Activated CD8-positive, alpha-beta T cell treated with anti-CD3 and anti-CD28 coated beads for 36 hours (primary cell): ENCODE results near the gene SYNPR. TPM values are rescaled to one million over a fixed set of nuclear protein-coding genes. Genes with fewer than 3 reads are reported as not detected.

Experiments used
- ATAC-seq: fragments of 200-7000 bp; cut with Tn5 transposase; one replicate; pipeline ENCODE4 v1.10.0; 2021; ENCODE audit warnings: mild to moderate bottlenecking, moderate library complexity
- CTCF ChIA-PET: fragments of 350-600 bp; sonication (Branson Sonifier 250); formaldehyde crosslinking; loops from one replicate; lab custom pipeline; 2021; ENCODE audit warnings: antibody characterized with exemption; lab: Charles Lee
- POLR2A ChIA-PET: fragments of 350-600 bp; sonication (Branson Sonifier 250); formaldehyde crosslinking; loops from one replicate; lab custom pipeline; 2021; ENCODE audit warnings: antibody characterized with exemption; lab: Charles Lee
- DNase-seq: peaks from one replicate; pipeline ENCODE4 v3.0.0-alpha.2; 2020
- H3K27ac Mint-ChIP-seq: one replicate; pipeline ENCODE4 v1.8.0; 2021; ENCODE audit warnings: mild to moderate bottlenecking, mixed read lengths
- H3K27me3 Mint-ChIP-seq: one replicate; pipeline ENCODE4 v1.8.0; 2021; ENCODE audit warnings: mixed read lengths
- H3K36me3 Mint-ChIP-seq: one replicate; pipeline ENCODE4 v1.8.0; 2021; ENCODE audit warnings: low read depth, mixed read lengths
- H3K4me1 Mint-ChIP-seq: one replicate; pipeline ENCODE4 v1.8.0; 2021; ENCODE audit warnings: low read depth, mixed read lengths
- H3K4me3 Mint-ChIP-seq: one replicate; pipeline ENCODE4 v1.8.0; 2021; ENCODE audit warnings: mild to moderate bottlenecking, moderate library complexity, mixed read lengths
- H3K9me3 Mint-ChIP-seq: one replicate; pipeline ENCODE4 v1.8.0; 2021; ENCODE audit warnings: mixed read lengths
- CTCF ChIP-seq: fragments of 200-600 bp; IDR thresholded peaks from one replicate; pipeline ENCODE4 v1.8.0; 2022; ENCODE audit warnings: antibody characterized with exemption, mild to moderate bottlenecking
- intact Hi-C: fragments of 100-400 bp; cut with micrococcal nuclease; formaldehyde crosslinking; loops from one replicate; pipeline ENCODE4 v1.10.0; 2022
- total RNA-seq, 2 experiments: library from RNA; stranded (reverse); gene quantifications; one replicate each; pipeline ENCODE4 v1.2.3, GENCODE V29; 2021

Gene SYNPR
- total RNA-seq, 2 experiments from 2014 or later: not detected

GRCh38 chr3:63500196-63500595, 222.1 kb downstream of the SYNPR start:
- Mint-ChIP-seq H3K27ac (no peak overlapping the region), H3K4me3 (no peak overlapping the region), H3K27me3 (peaks cover 2% of the 10 kb centered on the region), H3K4me1 (no peaks in the 10 kb centered on the region), H3K36me3 (no peaks in the 10 kb centered on the region), H3K9me3 (no peaks in the 10 kb centered on the region)
- ATAC-seq (no peak), DNase-seq (no peak)
- CTCF ChIA-PET: no interaction called here
- intact Hi-C loops: no loop called here
- POLR2A ChIA-PET: no interaction called here
- TF ChIP-seq CTCF: no peak

- POLR2A ChIA-PET: no interaction called here
- peaks cover 1% of the 10 kb centered on the region for H3K27me3 Mint-ChIP-seq
- no peaks in the 10 kb centered on the region for H3K9me3 Mint-ChIP-seq
- no peaks in the 10 kb centered on the region for H3K4me1 Mint-ChIP-seq
- H3K27ac Mint-ChIP-seq: no peak overlapping the region
- no peak for TF ChIP-seq CTCF
- no peaks in the 10 kb centered on the region for H3K36me3 Mint-ChIP-seq
- ATAC-seq: no peak
- DNase-seq: no peak
- intact Hi-C loops: no loop called here
- no peak overlapping the region for H3K4me3 Mint-ChIP-seq
- CTCF ChIA-PET: no interaction called here
These were observed 230.2 kb downstream of the SYNPR start for GRCh38 chr3:63508305-63508704.

- DNase-seq: no peak
- Mint-ChIP-seq H3K4me1 (no peaks in the 10 kb centered on the region), H3K27me3 (peaks cover 1% of the 10 kb centered on the region), H3K9me3 (no peaks in the 10 kb centered on the region), H3K4me3 (no peak overlapping the region), H3K36me3 (no peaks in the 10 kb centered on the region), H3K27ac (no peak overlapping the region)
- TF ChIP-seq CTCF: no peak
- CTCF ChIA-PET: no interaction called here
- POLR2A ChIA-PET: no interaction called here
- no peak for ATAC-seq
- intact Hi-C loops: no loop called here
These were observed 230.7 kb downstream of the SYNPR start for GRCh38 chr3:63508771-63509170.

GRCh38 chr3:63513791-63514190, 235.7 kb downstream of the SYNPR start:
- DNase-seq (no peak), ATAC-seq (no peak)
- no peak overlapping the region for H3K27ac Mint-ChIP-seq
- no peaks in the 10 kb centered on the region for H3K9me3 Mint-ChIP-seq
- no peaks in the 10 kb centered on the region for H3K36me3 Mint-ChIP-seq
- no peaks in the 10 kb centered on the region for H3K4me1 Mint-ChIP-seq
- H3K27me3 Mint-ChIP-seq: peaks cover 1% of the 10 kb centered on the region
- intact Hi-C loops: no loop called here
- TF ChIP-seq CTCF: no peak
- CTCF ChIA-PET: no interaction called here
- POLR2A ChIA-PET: no interaction called here
- H3K4me3 Mint-ChIP-seq: no peak overlapping the region

GRCh38 chr3:63514678-63515077, 236.6 kb downstream of the SYNPR start:
- no peak overlapping the region for H3K27ac Mint-ChIP-seq
- no peak for TF ChIP-seq CTCF
- H3K27me3 Mint-ChIP-seq: peaks cover 1% of the 10 kb centered on the region
- H3K4me3 Mint-ChIP-seq: no peak overlapping the region
- ChIA-PET POLR2A (no interaction called here), CTCF (no interaction called here)
- no peaks in the 10 kb centered on the region for H3K9me3 Mint-ChIP-seq
- DNase-seq (no peak), ATAC-seq (no peak)
- H3K36me3 Mint-ChIP-seq: no peaks in the 10 kb centered on the region
- H3K4me1 Mint-ChIP-seq: no peaks in the 10 kb centered on the region
- intact Hi-C loops: no loop called here
